RPMI8226 (cell line): ENCODE measurements around the gene ARL5C.

Source experiments
- DNase-seq: peaks from one replicate; pipeline ENCODE4 v3.0.0-alpha.2; 2015

Gene ARL5C

GRCh38 chr17:39165841-39166349 is at the start of gene ARL5C:
ARL5C (minus strand) TSS chr17:39166161; CDS start chr17:39165760, 401 bp downstream.
- no peak for DNase-seq

GRCh38 chr17:39213852-39214251 is 47.9 kb upstream of the ARL5C start:
- DNase-seq = peak; percentile 31

GRCh38 chr17:39212841-39213480 is 47.0 kb upstream of the ARL5C start:
- no peak for DNase-seq

GRCh38 chr17:39212195-39212810 is 46.3 kb upstream of the ARL5C start:
- no peak for DNase-seq

- DNase-seq = no peak
Measured at GRCh38 chr17:39210093-39210434, 44.1 kb upstream of the ARL5C start.

- DNase-seq = peak; percentile 74
Measured at GRCh38 chr17:39209317-39210092, 43.5 kb upstream of the ARL5C start.

- peak; percentile 98 for DNase-seq
Measured at GRCh38 chr17:39208893-39209292, 42.9 kb upstream of the ARL5C start.

- peak; percentile 91 for DNase-seq
Measured at GRCh38 chr17:39208136-39208535, 42.2 kb upstream of the ARL5C start.

GRCh38 chr17:39205112-39205526 is 39.2 kb upstream of the ARL5C start:
- DNase-seq = no peak

GRCh38 chr17:39204245-39204644 is 38.3 kb upstream of the ARL5C start:
- no peak for DNase-seq

GRCh38 chr17:39200957-39201510 is 35.1 kb upstream of the ARL5C start:
- DNase-seq = no peak

GRCh38 chr17:39200070-39200879 is 34.3 kb upstream of the ARL5C start, which contains the start of gene RPL19:
RPL19 (plus strand) TSS chr17:39200283; CDS start chr17:39200345, 62 bp downstream.
- peak; percentile 84 for DNase-seq

- DNase-seq = peak; percentile 95
Measured at GRCh38 chr17:39199820-39200069, 33.8 kb upstream of the ARL5C start.

GRCh38 chr17:39198186-39198566 is 32.2 kb upstream of the ARL5C start:
- no peak for DNase-seq

GRCh38 chr17:39197380-39198185 is 31.6 kb upstream of the ARL5C start, which contains the start of gene CACNB1:
CACNB1 (minus strand) TSS chr17:39197669; CDS start chr17:39197495, 174 bp downstream.
- DNase-seq = peak; percentile 78

- DNase-seq = peak; percentile 78
Measured at GRCh38 chr17:39196808-39197291, 30.9 kb upstream of the ARL5C start.

- DNase-seq = no peak
Measured at GRCh38 chr17:39196241-39196807, 30.4 kb upstream of the ARL5C start.

- peak; percentile 72 for DNase-seq
Measured at GRCh38 chr17:39195568-39196160, 29.7 kb upstream of the ARL5C start.

- DNase-seq = no peak
Measured at GRCh38 chr17:39194985-39195524, 29.1 kb upstream of the ARL5C start.
